GM18867 (cell line): ENCODE measurements around the gene CHCHD4.

Experiments used
- ATAC-seq: cut with Tn5 transposase; IDR thresholded peaks from one replicate; pipeline ENCODE4 v1.9.1; 2021; ENCODE audit warnings: mild to moderate bottlenecking, moderate library complexity; ENCODE audit not compliant: unreplicated experiment

Gene CHCHD4

GRCh38 chr3:14150491-14151230 is 26.0 kb upstream of the CHCHD4 start:
- no peak for ATAC-seq

- no peak for ATAC-seq
Measured at GRCh38 chr3:14150078-14150477, 25.4 kb upstream of the CHCHD4 start.

- no peak for ATAC-seq
Measured at GRCh38 chr3:14148041-14148985, 23.6 kb upstream of the CHCHD4 start.

- no peak for ATAC-seq
Measured at GRCh38 chr3:14147617-14148016, 22.9 kb upstream of the CHCHD4 start.

- ATAC-seq = no peak
Measured at GRCh38 chr3:14147066-14147435, 22.4 kb upstream of the CHCHD4 start.

GRCh38 chr3:14146381-14147065 is 21.9 kb upstream of the CHCHD4 start:
- ATAC-seq = no peak

GRCh38 chr3:14145670-14146380 is 21.2 kb upstream of the CHCHD4 start:
- ATAC-seq = no peak

GRCh38 chr3:14145236-14145635 is 20.6 kb upstream of the CHCHD4 start:
- no peak for ATAC-seq

- peak; percentile 95 for ATAC-seq
Measured at GRCh38 chr3:14144423-14145075, 19.9 kb upstream of the CHCHD4 start.

- ATAC-seq = no peak
Measured at GRCh38 chr3:14143271-14144225, 18.9 kb upstream of the CHCHD4 start.

- ATAC-seq = no peak
Measured at GRCh38 chr3:14142567-14143270, 18.0 kb upstream of the CHCHD4 start.

GRCh38 chr3:14141602-14142341 is 17.1 kb upstream of the CHCHD4 start:
- no peak for ATAC-seq

- no peak for ATAC-seq
Measured at GRCh38 chr3:14141144-14141543, 16.5 kb upstream of the CHCHD4 start.

GRCh38 chr3:14140668-14141067 is 16.0 kb upstream of the CHCHD4 start:
- no peak for ATAC-seq

GRCh38 chr3:14139771-14140170 is 15.1 kb upstream of the CHCHD4 start:
- no peak for ATAC-seq

GRCh38 chr3:14138878-14139655 is 14.4 kb upstream of the CHCHD4 start:
- ATAC-seq = no peak
